Ishikawa (cell line): ENCODE data around the gene ZNF350.

Experiments
- CREB1 ChIP-seq: IDR thresholded peaks from 2 replicates; pipeline ENCODE4 v1.6.1; 2012; ENCODE audit warnings: low read depth
- EGR1 ChIP-seq: IDR thresholded peaks from 2 replicates; pipeline ENCODE4 v1.6.1; 2012
- TF ChIP-seq, protein P1 (sequence below): IDR thresholded peaks from 2 replicates; pipeline ENCODE4 v1.6.1; 2012
- TF ChIP-seq, protein P2 (sequence below): IDR thresholded peaks from 2 replicates; pipeline ENCODE4 v1.6.1; 2012; ENCODE audit warnings: low read depth, mild to moderate bottlenecking

DNA sequence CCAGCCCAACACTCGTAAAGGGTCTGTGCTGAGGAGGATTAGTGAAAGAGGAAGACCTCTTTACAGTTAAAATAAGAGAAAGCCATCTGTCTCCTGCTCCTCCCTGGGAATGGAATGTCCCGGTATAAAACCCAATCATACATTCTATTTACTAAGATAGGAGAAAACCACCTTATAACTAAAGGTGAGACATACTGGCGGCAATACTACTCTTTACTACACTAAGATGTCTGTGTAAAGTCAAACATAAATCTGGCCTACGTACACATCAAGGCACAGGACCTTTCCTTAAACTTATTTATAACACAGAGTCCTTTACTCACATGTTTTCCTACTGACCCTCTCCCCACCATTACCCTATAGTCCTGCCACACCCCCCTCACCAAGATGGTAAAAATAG is 3.3 kb downstream of the ZNF350 start:
- TF ChIP-seq, protein P1, sequence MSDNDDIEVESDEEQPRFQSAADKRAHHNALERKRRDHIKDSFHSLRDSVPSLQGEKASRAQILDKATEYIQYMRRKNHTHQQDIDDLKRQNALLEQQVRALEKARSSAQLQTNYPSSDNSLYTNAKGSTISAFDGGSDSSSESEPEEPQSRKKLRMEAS, result no peak
- TF ChIP-seq CREB1, result no peak
- no peak for TF ChIP-seq EGR1
- TF ChIP-seq, protein P2, sequence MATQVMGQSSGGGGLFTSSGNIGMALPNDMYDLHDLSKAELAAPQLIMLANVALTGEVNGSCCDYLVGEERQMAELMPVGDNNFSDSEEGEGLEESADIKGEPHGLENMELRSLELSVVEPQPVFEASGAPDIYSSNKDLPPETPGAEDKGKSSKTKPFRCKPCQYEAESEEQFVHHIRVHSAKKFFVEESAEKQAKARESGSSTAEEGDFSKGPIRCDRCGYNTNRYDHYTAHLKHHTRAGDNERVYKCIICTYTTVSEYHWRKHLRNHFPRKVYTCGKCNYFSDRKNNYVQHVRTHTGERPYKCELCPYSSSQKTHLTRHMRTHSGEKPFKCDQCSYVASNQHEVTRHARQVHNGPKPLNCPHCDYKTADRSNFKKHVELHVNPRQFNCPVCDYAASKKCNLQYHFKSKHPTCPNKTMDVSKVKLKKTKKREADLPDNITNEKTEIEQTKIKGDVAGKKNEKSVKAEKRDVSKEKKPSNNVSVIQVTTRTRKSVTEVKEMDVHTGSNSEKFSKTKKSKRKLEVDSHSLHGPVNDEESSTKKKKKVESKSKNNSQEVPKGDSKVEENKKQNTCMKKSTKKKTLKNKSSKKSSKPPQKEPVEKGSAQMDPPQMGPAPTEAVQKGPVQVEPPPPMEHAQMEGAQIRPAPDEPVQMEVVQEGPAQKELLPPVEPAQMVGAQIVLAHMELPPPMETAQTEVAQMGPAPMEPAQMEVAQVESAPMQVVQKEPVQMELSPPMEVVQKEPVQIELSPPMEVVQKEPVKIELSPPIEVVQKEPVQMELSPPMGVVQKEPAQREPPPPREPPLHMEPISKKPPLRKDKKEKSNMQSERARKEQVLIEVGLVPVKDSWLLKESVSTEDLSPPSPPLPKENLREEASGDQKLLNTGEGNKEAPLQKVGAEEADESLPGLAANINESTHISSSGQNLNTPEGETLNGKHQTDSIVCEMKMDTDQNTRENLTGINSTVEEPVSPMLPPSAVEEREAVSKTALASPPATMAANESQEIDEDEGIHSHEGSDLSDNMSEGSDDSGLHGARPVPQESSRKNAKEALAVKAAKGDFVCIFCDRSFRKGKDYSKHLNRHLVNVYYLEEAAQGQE, result no peak
